Stimulated activated CD8-positive, alpha-beta memory T cell treated with anti-CD3 and anti-CD28 coated beads, Interleukin-4, amount 100 ng/mL, for 48 hours (primary cell): ENCODE results near the gene CDADC1.

ENCODE experiments used
- DNase-seq: peaks from one replicate; pipeline ENCODE4 v3.0.0-alpha.2; 2020

Gene CDADC1

DNA sequence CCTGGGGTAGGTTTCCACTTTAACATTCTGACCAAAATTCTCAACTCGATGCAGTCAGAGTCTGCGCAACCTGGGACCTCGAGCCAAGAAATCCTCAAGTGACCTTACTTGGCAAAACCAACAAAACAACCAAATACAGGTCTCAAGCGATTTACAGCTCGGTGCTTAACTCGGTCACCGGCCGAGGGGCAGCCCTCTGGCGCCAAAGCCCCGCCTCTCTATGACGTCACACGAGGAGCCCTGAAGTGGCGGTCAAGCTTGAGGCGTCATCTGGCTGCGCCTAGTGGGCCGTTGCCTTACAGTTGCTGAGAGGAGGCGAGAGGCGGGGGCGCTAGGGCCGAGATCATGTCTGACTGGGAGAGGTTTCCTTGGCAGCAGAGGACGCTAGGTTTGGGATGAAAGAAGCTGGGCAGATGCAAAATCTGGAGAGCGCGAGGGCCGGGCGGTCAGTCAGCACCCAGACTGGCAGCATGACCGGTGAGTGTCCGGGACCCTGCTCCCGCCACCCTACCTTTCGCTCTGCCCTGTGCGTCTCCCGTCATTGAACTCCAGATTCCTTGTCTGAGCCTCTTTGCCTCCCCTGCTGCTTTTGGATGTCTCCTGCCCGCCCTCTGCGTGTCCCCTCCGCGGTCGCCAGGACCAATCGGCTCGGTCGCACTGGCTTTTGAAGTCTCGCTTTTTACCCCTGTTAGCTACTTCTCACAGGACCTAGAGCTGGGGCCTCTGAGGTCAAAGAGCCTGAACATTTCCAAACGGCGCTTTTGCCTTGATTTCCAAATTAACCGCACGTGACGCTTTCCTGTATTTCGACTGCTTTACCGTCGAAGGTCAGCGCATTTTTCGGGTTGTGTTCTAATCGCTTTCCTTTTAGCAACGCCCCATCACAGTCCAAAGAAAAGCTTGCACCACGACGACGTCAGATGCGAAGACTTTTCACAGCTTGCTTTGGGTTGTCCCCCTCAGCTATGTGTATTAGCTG lies at the start of gene CDADC1:
TSS of gene CDADC1 (plus strand) at position 283 of the 979 bp plus-strand sequence. CDS start at position 396, 113 bp downstream.
- DNase-seq, result peak; percentile 99

DNA sequence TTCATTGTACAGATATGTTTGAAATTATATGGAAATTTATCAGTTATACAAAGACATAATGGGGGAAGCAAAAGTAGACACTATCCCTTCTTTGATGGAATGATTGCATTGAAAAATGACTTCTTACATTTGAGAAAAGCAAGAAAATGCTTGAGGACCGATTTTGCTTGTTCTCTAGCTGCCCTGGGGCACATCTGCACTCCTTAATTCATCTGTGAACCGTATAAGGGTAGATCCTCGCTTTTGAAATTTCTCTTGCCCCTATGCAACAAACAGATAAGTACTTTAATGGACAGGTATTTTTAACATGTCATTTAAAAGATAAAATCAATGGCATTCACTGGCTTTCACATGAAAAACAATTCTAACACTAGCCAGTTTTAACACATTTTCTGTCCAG lies 41.1 kb upstream of the CDADC1 start:
- no peak for DNase-seq

DNA sequence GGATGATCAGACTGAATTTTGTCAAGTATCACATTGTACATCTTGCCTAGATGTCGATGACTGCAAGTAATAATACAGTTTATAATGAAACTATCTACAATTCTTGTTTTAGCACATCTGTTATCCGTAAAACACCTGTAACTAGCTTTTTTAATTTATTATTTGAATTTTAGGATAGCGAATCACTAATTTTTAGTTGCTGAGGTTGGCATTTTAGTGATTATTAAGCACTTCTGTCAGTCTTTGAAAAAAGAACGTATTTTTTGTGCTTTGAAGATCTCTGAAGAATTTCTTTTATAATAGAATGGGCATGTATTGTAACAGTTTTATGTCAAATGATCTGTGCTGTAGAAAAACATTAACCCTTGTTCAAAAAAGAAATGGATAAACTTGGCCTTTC lies 39.1 kb upstream of the CDADC1 start:
- no peak for DNase-seq

DNA sequence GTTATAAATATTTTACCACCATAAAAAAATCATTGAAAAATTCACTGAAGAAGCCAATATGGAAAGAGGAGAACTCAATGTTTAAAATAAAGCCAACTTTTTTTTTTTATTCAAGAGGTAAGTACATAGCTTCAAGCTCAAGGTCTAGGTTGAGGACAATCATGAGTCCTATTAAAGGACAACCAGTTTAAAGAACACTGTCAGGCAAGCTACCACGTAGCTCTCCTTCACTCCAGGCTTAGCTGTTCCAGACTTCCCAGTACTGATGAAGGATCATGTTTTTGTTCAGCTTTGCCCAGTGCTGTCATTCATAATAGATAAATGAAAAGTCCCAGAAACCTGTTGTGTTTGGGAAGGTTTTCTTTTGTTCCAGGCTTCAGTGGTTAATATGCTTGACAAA lies 37.6 kb upstream of the CDADC1 start:
- no peak for DNase-seq

- no peak for DNase-seq
These were observed 37.1 kb upstream of the CDADC1 start for GRCh38 chr13:49210669-49211068.

- DNase-seq, result no peak
These were observed 34.2 kb upstream of the CDADC1 start for GRCh38 chr13:49213539-49213938.

GRCh38 chr13:49213997-49214916 lies 33.5 kb upstream of the CDADC1 start:
- DNase-seq, result no peak

GRCh38 chr13:49214917-49215376 lies 32.8 kb upstream of the CDADC1 start:
- peak; percentile 47 for DNase-seq

DNA sequence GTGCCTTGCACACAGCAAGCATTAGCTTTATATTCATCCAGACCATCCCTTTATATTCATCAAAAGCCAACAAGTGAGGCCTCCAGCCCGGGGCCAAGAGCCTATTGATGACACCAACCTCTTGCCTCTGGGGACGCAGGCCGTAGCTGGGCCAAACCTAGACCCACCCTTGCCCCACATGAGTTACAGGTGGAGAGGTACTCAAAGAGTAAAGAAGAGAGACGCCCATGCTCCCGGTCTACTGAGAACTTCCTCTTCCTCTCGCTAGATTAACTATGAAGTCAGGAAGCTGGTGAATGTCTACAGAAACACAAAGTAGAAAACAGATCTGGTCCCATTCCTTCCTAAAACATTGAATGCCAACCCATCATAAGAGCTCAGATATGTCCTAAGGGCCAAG lies 31.4 kb upstream of the CDADC1 start:
- no peak for DNase-seq

- DNase-seq, result no peak
These were observed 29.7 kb upstream of the CDADC1 start for GRCh38 chr13:49217962-49218492.

DNA sequence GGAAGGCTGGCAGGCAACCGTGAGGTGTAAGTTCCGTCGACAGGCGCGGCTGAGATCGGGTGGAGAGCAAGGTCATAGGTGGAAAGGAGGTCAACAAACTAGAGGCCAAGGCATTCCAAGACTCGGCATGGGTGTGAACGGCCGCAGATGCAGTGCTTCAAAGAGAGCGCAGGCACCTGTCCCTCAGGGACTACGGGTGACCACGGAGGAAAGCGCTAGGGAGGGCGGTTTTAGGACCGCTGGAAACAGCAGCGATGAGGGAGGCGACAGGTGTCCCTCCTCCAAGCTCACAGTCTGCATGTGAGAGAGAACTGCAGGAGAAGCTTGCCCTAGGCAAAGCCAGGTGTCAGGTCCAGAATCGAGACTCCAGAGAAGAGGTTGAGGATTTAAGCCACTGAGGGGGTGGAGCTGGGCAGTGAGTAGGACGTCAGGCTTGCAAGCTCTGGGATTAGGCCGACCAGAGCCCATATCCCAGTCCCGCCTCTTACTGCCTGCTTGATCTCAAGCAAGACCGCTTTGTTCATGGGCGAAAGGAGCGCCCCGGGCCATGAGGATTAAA lies 29.2 kb upstream of the CDADC1 start:
- no peak for DNase-seq

- peak; percentile 29 for DNase-seq
These were observed 28.1 kb upstream of the CDADC1 start for GRCh38 chr13:49219647-49220035.

DNA sequence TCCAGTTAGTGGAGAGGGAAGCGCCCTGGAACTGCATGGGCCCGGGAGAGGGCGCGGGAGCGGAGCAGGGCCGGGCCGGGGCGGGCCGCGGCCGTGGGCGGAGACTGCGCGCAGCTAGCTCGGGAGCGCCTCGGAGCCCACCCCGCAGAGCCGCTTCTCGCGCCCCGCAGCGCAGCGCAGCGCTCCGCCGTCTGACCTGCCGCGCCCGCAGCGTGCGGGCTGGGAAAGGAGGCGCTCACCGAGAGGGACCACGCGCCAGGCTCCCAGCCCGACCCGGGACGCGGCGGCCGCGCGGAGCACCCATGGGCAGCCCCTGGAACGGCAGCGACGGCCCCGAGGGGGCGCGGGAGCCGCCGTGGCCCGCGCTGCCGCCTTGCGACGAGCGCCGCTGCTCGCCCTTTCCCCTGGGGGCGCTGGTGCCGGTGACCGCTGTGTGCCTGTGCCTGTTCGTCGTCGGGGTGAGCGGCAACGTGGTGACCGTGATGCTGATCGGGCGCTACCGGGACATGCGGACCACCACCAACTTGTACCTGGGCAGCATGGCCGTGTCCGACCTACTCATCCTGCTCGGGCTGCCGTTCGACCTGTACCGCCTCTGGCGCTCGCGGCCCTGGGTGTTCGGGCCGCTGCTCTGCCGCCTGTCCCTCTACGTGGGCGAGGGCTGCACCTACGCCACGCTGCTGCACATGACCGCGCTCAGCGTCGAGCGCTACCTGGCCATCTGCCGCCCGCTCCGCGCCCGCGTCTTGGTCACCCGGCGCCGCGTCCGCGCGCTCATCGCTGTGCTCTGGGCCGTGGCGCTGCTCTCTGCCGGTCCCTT lies 27.5 kb upstream of the CDADC1 start, which contains the start of gene MLNR:
TSS of gene MLNR (plus strand) at position 303 of the 820 bp plus-strand sequence. CDS start at position 303, 0 bp downstream.
- peak; percentile 59 for DNase-seq

DNA sequence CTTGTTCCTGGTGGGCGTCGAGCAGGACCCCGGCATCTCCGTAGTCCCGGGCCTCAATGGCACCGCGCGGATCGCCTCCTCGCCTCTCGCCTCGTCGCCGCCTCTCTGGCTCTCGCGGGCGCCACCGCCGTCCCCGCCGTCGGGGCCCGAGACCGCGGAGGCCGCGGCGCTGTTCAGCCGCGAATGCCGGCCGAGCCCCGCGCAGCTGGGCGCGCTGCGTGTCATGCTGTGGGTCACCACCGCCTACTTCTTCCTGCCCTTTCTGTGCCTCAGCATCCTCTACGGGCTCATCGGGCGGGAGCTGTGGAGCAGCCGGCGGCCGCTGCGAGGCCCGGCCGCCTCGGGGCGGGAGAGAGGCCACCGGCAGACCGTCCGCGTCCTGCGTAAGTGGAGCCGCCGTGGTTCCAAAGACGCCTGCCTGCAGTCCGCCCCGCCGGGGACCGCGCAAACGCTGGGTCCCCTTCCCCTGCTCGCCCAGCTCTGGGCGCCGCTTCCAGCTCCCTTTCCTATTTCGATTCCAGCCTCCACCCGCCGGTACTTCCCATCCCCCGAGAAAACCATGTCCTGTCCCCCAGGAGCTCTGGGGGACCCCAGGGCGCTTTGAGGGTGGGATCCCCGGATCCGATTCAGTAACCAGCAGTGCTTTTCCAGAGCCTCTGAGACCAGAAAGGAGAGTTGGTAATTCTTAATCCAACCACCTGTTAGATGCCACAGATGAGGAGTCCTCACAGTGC lies 26.7 kb upstream of the CDADC1 start:
- DNase-seq, result no peak

- DNase-seq, result no peak
These were observed 26.1 kb upstream of the CDADC1 start for GRCh38 chr13:49221590-49221965.

GRCh38 chr13:49225223-49226042 lies 22.3 kb upstream of the CDADC1 start:
- no peak for DNase-seq

GRCh38 chr13:49226613-49227012 lies 21.1 kb upstream of the CDADC1 start:
- no peak for DNase-seq

- DNase-seq, result no peak
These were observed 13.0 kb upstream of the CDADC1 start for GRCh38 chr13:49234741-49235140.

DNA sequence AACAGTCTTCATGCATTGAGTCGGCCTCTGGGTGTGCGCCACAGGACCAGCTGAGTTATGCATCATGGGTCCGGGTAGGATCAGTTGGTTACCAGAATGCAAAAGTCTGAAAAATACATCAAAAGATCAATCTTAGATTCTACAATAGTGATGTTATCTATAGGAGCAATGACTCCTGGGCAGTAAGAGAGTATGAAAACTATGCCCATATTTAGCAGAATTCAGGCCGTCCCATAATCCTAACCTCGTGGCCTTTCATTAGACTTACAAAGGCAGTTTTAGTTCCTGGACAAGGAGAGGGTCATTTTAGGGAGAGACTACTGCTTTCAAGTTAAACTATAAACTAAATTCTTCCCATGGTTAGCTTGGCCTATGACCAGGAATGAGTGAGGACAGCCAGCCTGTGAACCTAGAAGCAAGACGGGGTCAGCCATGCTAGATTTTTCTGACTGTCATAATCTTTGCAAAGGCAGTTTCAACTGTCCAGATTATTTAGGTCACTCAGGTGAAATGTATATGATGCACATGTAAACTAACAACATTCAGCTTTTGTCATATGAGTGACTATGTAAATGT lies 11.8 kb upstream of the CDADC1 start:
- no peak for DNase-seq

DNA sequence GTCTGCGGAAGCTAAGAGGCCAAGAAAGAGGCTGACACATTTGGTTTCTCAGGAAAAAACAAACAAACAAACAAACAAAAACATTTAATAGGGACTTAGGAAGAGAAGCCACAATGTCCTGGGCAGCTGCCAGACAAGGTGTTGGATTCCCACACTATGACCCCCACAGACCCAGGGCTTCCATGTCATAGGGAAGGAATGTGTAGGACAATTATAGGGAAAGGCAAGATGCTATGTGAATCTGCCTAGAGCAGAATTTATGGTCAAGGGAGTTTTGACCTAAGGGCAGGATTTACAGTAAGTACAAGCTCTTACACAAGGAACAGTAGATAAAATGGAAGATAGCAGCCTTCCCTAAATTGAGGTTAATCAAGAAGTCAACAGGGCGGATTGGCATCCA lies 9.1 kb upstream of the CDADC1 start:
- DNase-seq, result no peak
